B cell (primary cell): ENCODE measurements around the gene SCAMP5.

ENCODE experiments used
- CTCF ChIP-seq: fragments of 200-600 bp; IDR thresholded peaks from one replicate; pipeline ENCODE4 v1.8.0; 2022; ENCODE audit warnings: antibody characterized with exemption, mild to moderate bottlenecking
- EZH2 ChIP-seq: IDR thresholded peaks from 2 replicates; pipeline ENCODE4 v1.6.1; 2012; ENCODE audit warnings: borderline replicate concordance, low read depth, mild to moderate bottlenecking, moderate library complexity, low read length; ENCODE audit not compliant: insufficient read depth, poor library complexity, severe bottlenecking

GRCh38 chr15:75025107-75025506, 29.7 kb downstream of the SCAMP5 start:
- TF ChIP-seq CTCF (no peak), EZH2 (no peak)
